Measurements from ENCODE around the gene TENT4B. TPM values are rescaled to one million over a fixed set of nuclear protein-coding genes. Genes with fewer than 3 reads are reported as not detected.

Gene TENT4B
- total RNA-seq, 1 donor from 2014 or later: 13.5 TPM

GRCh38 chr16:50269769-50270509 is 116.8 kb downstream of the TENT4B start:
- no peak for TF ChIP-seq CTCF (IDR thresholded peaks at IDR 0.05; ENCODE audit: unreplicated experiment)
- Mint-ChIP-seq H3K36me3 (ENCODE audit: insufficient read depth) (no peaks in the 10 kb centered on the region), H3K27me3 (no peaks in the 10 kb centered on the region), H3K9me3 (ENCODE audit: low read depth) (no peaks in the 10 kb centered on the region), H3K27ac (no peak overlapping the region), H3K4me3 (ENCODE audit: low read depth) (no peak overlapping the region), H3K4me1 (ENCODE audit: low read depth) (no peaks in the 10 kb centered on the region)
- DNase-seq (ENCODE audit: low spot score, unreplicated experiment): no peak

GRCh38 chr16:50270510-50271147 is 117.5 kb downstream of the TENT4B start:
- no peak for TF ChIP-seq CTCF (IDR thresholded peaks at IDR 0.05; ENCODE audit: unreplicated experiment)
- Mint-ChIP-seq H3K27me3 (no peaks in the 10 kb centered on the region), H3K4me1 (ENCODE audit: low read depth) (no peaks in the 10 kb centered on the region), H3K27ac (no peak overlapping the region), H3K9me3 (ENCODE audit: low read depth) (no peaks in the 10 kb centered on the region), H3K4me3 (ENCODE audit: low read depth) (no peak overlapping the region), H3K36me3 (ENCODE audit: insufficient read depth) (no peaks in the 10 kb centered on the region)
- DNase-seq (ENCODE audit: low spot score, unreplicated experiment): no peak

GRCh38 chr16:50271148-50272041 is 118.3 kb downstream of the TENT4B start:
- TF ChIP-seq CTCF (IDR thresholded peaks at IDR 0.05; ENCODE audit: unreplicated experiment): no peak
- Mint-ChIP-seq H3K27me3 (no peaks in the 10 kb centered on the region), H3K36me3 (ENCODE audit: insufficient read depth) (no peaks in the 10 kb centered on the region), H3K4me3 (ENCODE audit: low read depth) (no peak overlapping the region), H3K9me3 (ENCODE audit: low read depth) (no peaks in the 10 kb centered on the region), H3K27ac (no peak overlapping the region), H3K4me1 (ENCODE audit: low read depth) (no peaks in the 10 kb centered on the region)
- no peak for DNase-seq (ENCODE audit: low spot score, unreplicated experiment)

GRCh38 chr16:50272111-50272571 is 119.0 kb downstream of the TENT4B start:
- no peak for DNase-seq (ENCODE audit: low spot score, unreplicated experiment)
- H3K27me3 Mint-ChIP-seq: no peaks in the 10 kb centered on the region

More at GRCh38 chr16:50272111-50272571, 119.0 kb downstream of the TENT4B start:
- H3K27ac Mint-ChIP-seq: no peak overlapping the region
- H3K36me3 Mint-ChIP-seq (ENCODE audit: insufficient read depth): no peaks in the 10 kb centered on the region
- no peaks in the 10 kb centered on the region for H3K4me1 Mint-ChIP-seq (ENCODE audit: low read depth)
- H3K4me3 Mint-ChIP-seq (ENCODE audit: low read depth): no peak overlapping the region
- no peak for TF ChIP-seq CTCF (IDR thresholded peaks at IDR 0.05; ENCODE audit: unreplicated experiment)
- no peaks in the 10 kb centered on the region for H3K9me3 Mint-ChIP-seq (ENCODE audit: low read depth)

All from progenitor cell of endocrine pancreas (in vitro differentiated cells).